GM18519 (cell line): ENCODE data around the gene YDJC.
"Not testable (repeated sequence)": the region's sequence is repeated elsewhere in the genome, so short reads cannot be mapped to it uniquely, and the experiment has no call there.

Experiments
- ATAC-seq: cut with Tn5 transposase; IDR thresholded peaks from one replicate; pipeline ENCODE4 v1.9.1; 2021; ENCODE audit warnings: mild to moderate bottlenecking, moderate library complexity; ENCODE audit not compliant: unreplicated experiment, low FRiP score

The YDJC gene, protein sequence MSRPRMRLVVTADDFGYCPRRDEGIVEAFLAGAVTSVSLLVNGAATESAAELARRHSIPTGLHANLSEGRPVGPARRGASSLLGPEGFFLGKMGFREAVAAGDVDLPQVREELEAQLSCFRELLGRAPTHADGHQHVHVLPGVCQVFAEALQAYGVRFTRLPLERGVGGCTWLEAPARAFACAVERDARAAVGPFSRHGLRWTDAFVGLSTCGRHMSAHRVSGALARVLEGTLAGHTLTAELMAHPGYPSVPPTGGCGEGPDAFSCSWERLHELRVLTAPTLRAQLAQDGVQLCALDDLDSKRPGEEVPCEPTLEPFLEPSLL

DNA sequence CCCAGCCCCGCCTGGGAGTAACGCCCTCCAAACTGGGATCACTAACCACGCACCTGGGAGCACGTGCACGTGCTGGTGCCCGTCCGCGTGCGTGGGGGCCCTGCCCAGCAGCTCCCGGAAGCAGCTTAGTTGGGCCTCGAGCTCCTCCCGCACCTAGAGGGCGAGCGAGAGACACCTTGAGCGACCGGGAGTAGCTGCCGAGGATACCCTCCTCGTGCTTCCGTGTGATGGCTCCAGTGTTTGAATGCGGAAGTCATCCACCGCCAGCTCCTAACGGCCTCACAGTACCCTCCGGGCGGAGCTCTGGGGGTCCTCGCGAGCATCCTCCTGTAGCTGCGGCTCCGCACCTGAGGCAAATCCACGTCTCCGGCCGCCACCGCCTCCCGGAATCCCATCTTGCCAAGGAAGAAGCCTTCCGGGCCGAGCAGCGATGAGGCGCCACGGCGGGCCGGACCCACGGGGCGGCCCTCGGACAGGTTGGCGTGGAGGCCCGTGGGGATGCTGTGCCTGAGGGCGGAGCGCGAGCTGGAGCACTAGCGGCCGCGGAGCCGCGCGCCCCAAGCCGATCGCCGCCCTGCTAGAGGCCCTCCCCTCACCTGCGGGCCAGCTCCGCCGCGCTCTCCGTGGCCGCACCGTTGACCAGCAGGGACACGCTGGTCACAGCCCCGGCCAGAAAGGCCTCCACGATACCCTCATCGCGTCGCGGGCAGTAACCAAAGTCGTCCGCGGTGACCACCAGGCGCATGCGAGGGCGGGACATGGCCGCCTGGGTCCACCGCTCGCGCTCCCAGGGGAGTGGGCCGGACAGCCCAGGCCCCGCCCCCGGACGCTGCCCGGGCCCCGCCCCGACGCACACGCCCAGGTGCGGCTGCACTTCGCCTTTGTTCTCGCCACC is at the start of gene YDJC:
YDJC (minus strand) TSS at position 768 of the 895 bp plus-strand sequence; CDS start at position 760, 8 bp downstream.
- ATAC-seq = peak; percentile 56

DNA sequence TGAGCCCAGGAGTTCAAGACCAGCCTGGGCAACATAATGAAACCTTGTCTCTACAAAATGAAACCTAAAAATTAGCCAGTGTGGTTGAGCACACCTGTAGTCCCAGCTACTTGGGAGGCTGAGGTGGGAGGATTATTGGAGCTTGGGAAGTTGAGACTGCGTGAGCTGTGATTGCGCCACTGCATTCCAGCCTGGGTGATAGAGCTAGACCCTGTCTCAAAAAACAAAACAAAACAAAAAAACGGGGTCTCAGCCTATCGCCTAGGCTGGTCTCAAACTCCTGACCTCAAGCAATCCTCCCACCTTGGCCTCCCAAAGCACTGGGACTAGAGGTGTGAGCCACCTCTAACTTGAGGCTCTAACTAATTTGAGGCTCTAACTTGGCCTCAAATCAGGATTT is 49.6 kb upstream of the YDJC start:
- no peak for ATAC-seq

DNA sequence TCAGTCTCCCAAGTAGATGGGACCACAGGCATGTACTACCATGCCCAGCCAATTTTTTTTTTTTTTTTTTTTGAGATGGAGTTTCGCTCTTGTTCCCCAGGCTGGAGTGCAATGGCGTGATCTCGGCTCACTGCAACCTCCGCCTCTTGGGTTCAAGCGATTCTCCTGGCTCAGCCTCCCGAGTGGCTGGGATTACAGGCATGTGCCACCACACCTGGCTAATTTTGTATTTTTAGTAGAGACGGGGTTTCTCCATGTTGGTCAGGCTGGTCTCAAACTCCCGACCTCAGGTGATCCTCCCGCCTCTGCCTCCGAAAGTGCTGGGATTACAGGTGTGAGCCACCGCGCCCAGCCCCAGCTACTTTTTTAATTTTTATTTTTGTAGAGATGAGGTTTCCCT is 49.0 kb upstream of the YDJC start:
- ATAC-seq = not testable (repeated sequence)

DNA sequence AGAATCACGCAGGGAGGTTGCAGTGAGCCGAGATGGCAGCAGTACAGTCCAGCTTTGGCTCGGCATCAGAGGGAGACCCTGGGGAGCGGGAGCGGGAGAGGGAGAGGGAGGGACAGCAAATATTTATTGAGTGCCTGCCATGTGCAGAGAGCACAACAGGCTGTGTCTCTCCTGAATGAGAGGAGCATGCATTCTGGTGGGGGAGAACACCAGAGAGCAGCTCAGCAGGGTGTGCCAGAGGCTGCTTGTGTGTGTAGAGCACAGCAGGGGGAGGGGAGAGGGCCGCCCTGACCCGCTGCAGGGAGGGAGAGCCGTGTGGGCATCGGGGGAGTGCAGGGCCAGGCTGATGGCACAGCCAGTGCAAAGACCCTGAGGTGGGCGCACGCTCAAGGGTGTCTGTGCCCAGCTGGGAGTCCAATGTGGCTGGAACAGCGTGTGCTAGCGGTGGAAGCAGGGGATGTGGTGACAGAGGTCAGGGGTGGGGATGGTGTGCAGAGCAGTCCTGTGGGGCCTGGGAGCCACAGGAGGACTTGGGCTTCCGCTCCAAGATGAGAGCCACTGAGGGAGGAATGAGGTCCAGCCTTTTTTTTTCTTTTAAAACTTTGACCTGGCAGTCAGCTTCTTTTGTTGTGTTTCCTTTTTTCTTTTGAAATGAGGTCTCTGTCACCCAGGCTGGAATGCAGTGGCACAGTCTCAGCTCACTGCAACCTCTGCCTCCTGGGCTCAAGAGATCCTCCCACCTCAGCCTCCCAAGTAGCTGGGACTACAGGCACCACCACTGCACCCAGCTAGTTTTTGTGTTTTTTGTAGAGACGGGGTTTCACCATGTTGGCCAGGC is 48.0 kb upstream of the YDJC start:
- ATAC-seq = no peak

DNA sequence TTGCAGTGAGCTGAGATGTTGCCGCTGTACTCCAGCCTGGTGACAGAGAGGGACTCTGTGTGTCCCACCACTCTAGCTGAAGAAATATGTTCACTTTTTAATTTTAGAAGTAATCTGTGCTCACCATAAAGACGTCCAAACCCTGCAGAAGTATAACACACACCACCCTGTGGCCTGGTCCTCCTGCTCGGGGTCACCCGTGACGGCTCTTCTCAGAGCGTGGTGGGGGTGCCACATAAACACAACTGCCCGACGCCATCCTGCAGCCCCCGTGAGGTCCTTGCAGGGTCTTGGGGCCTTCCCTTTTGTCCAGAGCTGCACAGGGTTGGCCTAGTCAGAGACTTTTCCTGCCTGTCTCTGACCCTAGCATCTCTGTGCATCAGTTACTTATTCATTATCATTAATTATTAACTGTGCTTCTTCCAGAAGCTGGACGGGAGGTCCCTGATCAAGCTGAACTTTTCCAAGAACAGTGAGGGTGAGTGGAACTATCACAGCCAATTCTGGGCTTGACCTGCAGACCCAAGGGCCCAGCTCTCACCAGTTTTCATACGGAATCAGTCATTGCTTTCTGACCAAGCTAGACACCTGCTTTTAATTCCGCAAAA is 44.9 kb upstream of the YDJC start:
- ATAC-seq = no peak

DNA sequence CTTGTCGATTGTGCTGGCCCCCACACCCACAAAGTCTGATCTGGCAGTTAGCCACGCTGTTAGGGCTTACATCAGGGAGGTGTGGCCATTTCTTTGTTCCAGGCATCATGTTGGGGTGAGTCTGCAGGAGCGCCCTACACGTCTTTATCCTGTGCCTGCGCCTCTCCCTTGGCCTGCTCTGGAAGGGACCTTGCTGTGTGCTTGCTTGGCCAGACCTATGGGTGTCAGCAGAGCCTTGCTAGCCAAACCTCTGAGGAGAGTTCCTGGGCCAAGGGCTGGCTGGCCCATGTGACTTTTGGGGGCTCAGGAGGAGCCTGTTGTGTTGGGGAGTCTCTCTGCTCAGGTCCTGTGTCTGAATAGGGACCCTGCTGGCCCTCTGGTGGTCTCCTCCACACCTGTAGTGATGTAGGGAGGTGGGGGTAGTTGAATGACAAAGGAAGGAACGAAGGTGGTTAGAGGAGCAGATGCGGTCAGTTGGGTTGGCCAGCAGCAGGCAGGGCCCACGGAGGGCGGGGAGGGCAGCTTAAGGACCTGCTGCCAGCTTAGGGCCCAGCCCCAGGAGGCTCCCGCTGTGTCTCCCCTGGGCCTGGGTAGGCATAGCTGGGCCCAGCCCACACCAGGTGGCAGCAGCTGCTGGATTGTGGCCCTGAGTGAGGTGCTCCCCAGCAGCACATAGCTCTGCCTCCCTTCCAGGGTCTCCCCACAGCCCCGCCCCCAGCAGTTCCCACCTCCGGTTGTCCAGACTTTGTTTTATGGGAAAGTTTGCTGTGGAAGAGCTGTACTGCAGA is 43.9 kb upstream of the YDJC start:
- ATAC-seq = no peak

DNA sequence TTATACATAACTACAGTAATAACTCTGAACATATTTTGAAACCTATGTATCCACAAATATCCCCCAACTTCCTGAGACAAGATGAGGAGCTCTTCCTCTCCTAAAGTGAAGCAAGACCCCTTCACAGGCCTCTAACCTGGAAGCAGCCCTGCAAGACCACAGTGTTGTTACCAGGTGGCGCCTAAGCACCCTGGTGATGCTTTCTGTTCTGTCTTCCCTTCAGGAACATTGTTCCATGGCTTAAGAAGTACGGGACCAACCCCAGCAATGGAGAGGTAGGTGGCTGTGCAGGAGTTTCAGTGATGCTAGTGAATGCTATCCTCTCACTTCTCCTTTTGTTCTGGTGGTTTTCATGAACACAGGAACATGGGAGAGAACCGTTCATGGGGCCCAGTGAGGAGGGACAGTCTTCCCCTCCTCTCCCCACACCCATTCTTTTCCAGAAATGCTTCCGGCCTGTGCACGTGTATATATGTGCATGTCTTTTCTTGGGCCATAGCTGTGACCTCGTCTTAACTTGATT is 42.3 kb upstream of the YDJC start:
- no peak for ATAC-seq

DNA sequence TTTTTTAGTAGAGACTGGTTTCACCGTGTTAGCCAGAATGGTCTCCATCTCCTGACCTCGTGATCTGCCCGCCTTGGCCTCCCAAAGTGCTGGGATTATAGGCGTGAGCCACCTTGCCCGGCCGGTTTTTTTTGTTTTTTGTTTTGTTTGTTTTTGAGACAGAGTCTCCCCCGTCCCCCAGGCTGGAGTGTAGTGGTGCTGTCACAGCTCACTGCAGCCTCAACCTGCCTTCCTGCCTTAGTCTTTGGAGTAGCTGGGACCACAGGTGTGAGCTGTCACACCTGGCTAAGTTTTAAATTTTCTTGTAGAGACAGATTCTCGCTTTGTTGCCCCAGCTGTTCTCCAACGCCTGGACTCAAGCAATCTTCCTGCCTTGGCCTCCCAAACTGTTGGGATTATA is 39.2 kb upstream of the YDJC start:
- no peak for ATAC-seq

DNA sequence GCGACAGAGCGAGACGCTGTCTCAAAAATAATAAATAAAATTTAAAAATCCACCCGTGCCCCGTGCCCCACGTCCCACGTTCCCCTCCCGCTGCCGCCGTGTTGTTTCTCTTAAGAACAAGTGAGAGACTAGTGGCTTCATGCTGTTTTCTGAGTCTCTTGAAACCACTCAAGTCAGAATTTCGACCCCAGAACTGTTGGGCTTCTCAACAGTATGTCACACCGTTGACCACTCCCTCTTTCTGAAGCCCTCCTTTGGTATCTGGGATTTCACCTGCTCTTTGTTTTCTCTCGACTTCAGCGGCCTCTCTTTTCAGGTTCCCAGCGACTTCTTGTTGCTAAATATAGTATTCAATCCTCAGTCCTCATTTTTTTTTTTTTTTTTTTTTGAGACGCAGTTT is 37.0 kb upstream of the YDJC start:
- no peak for ATAC-seq

DNA sequence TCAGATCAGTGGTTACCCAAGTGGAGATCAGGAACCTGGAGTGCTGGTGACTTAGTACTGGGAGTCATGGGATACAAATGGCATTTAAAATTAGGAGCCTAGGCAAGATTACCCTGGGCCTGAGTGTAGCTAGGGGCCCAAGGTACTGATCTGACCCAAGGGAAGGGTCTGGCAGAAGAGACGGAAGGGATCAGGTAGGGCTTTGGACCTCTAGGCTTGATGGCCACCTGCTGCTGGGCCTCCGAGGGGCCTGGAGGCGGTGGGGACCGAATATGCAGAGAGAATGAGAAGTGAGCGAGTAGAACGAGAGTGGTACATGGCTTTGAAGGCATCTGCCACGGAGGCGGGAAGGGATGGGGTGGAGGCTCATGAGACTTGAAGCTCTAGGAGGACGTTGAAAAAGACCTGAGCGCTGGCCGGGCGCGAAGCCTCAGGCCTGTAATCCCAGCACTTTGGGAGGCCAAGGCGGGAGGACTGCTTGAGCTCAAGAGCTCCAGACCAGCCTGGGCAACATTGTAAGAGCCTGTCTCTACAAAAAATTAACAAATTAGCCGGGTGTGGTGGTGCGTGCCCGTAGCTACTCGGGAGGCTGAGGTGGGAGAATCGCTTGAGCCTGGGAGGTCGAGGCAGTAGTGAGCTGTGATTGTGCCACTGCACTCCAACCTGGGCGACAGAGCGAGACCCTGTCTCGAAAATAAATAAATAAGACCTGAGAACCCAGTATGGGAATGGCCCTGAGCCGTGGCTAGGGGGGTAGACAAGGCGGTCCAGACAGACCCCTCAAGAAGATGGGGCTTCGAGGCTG is 35.4 kb upstream of the YDJC start:
- ATAC-seq = no peak

DNA sequence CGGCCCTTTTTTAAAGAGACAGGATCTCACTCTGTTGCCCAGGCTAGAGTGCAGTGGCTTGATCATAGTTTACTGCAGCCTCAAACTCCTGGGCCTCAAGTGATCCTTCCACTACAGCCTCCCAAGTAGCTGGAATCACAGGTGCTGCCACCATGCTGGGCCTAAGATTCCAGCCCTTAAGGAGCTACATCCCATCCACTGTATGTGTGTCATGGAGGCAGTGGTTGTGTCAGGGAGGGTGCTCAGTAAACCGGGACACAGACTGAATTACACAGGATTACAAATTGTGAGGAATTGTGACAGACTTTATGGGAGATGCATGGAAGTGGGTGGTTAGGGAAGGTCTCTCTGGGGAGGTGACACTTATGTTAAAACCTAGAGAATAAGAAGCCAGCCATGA is 33.9 kb upstream of the YDJC start:
- no peak for ATAC-seq

DNA sequence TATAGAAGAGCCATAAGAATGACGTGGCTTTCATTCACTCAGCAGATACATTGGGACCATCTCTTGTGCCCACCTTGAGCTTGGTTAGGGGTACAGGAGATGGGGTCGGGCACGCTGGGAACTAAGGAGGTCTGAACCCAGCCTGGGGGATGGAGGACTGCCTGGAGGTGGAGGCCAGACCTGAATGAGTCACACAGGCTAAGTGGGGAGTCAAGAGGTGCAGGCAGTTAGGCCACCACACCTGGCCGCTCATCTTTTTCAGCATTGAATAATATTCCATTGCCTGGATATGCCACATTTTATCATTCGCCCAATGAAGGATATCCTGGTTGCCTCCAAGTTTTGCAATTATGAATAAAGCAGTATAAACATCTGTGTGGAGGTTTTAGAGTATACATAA is 32.2 kb upstream of the YDJC start:
- no peak for ATAC-seq

DNA sequence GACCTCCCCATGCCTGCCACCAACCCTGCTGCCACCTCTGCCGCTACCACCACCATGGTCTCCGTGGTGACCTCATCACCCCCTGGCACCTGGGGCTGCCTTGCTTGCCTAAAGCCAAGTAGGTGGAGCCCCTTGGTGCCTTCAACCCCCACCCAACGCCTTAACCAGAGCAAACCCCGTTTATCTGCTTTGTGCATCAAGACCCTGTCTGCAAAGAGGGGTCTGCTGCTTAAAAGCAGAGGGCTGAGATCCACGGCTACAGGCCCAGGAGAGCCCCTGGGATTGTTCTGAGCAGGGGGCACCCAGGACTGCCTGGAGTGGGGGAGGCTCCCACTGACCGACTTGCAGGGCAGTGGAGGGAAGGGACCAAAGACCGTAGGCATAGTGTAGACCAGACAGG is 31.1 kb upstream of the YDJC start:
- no peak for ATAC-seq

DNA sequence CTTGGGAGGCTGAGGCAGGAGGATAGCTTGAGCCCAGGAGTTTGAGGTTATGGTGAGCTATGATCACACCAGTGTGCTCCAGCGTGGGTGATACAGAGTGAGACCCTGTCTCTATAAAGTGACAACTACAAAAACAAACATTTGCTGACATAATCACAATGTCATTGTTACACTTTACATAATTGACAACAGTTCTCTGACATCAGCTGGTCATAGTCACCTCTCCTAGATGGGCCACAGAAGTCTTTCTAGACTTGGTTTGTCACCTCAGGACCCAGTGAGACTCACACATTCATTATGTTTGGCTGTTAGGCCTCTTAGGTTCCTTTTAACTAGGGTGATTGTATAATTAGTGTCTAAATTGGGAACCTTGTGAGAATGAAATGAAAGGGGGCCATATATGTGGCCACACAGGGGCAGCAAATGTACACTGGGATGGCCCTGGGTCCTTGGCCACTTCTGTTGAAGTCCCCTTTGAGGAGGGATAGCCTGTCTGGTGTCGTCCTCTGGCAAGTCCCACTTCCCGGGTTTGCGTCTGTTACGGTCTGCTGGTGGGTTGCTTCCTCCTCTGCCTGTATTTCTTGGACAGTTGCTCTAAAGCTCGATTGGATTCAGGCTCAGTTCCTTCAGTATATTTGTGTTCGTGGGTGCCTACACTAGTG is 30.2 kb upstream of the YDJC start:
- no peak for ATAC-seq

DNA sequence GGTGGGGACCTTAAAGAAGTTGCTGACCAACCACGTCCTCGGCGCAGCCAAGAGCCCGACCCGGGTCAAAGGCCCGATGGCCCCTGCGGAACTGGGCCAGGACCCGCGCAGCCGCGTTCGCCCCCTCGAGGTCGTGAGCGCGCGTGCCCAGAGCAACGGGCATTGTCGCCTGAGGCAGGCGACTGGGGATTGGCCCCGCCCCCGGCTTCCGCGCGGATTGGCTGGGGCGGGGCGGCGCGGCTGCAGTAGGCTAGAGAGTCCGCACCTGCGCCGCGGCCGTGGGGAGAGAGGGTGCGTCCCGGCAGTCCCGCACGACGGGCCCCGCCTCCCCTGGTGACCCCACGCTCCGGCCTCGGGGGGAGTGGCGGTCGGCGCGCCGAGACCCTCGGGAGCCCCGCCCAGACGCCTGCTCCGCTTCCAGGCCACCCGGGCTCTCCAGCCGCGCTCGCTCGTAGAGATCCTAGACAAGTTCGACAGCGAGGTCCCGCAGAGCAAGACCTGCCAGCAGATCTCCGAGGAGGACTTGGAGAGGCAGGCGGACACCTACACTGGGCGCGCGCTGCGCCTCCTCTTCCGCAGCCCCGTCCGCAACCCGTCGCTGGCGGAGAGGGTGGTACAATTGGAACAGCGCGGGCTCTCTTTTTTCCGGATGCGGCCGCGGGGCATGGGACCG is 27.7 kb upstream of the YDJC start:
- peak; percentile 39 for ATAC-seq

DNA sequence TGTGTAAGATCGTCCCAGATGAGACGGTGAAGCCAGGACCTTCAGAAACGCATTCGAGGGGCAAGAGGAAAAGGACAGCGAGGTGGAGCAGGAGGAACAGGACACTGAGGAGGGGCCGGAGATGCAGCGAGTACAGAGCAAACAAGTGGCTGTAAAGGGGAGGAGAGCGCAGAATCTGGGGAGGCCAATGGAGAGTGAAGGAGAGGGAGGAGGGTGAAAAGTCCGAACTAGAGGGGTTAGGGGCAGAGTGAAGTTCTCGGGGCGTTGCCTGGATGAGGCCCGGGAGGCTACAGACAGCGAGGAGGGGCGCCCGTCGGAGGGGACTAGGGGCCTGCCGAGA is 27.2 kb upstream of the YDJC start:
- ATAC-seq = no peak
